SK-N-SH (cell line): ENCODE measurements around the gene PPP1CA. TPM values are rescaled to one million over a fixed set of nuclear protein-coding genes. Genes with fewer than 3 reads are reported as not detected.

Source experiments
- CTCF ChIA-PET: fragments of 300-600, 350-600 bp; formaldehyde crosslinking; extraction: SDS; loops from one replicate; lab custom pipeline; 2021; lab: Yijun Ruan, JAX
- POLR2A ChIA-PET: fragments of 350-600 bp; sonication (Branson Sonifier 250); formaldehyde crosslinking; extraction: SDS; loops from one replicate; lab custom pipeline; 2020; ENCODE audit warnings: antibody characterized with exemption, inconsistent platforms; lab: Yijun Ruan, JAX
- DNase-seq: peaks from one replicate; pipeline ENCODE4 v3.0.0; 2012
- H2AFZ ChIP-seq: fragments of 200-600 bp; sonication (generic); 2 replicates; pipeline ENCODE4 v1.8.1; 2016; ENCODE audit warnings: antibody characterized with exemption, mild to moderate bottlenecking, low read depth
- H3F3A ChIP-seq: fragments of 200-600 bp; sonication (generic); replicated peaks from 2 replicates; pipeline ENCODE3; 2016; ENCODE audit warnings: antibody characterized with exemption, mild to moderate bottlenecking; ENCODE audit not compliant: insufficient read depth
- H3K27ac ChIP-seq, 2 experiments: fragments of 200-500 bp in 1 of 2; fragments of 200-600 bp in 1 of 2; sonication (Bioruptor generic) in 1 of 2; sonication (generic), shearing (Covaris generic) in 1 of 2; 2 replicates each; pipeline versions ENCODE4 v1.5.1 to v1.6.1; 2014 to 2016; ENCODE audit warnings: low read depth in 2 of 2, inconsistent platforms in 1 of 2, low read length in 1 of 2, mild to moderate bottlenecking in 1 of 2, mixed read lengths in 1 of 2
- H3K27me3 ChIP-seq: fragments of 200-600 bp; sonication (generic), shearing (Covaris generic); 2 replicates; pipeline ENCODE4 v1.6.1; 2016; ENCODE audit warnings: mixed run types; ENCODE audit not compliant: insufficient read depth
- H3K36me3 ChIP-seq, 2 experiments: fragments of 200-500 bp in 1 of 2; fragments of 200-600 bp in 1 of 2; sonication (Bioruptor generic) in 1 of 2; sonication (generic) in 1 of 2; replicated peaks in 1 of 2; 2 replicates each; pipeline versions ENCODE3 to v1.5.1; 2014 to 2016; ENCODE audit warnings: low read length in 1 of 2, mild to moderate bottlenecking in 1 of 2; ENCODE audit not compliant: insufficient read depth in 2 of 2, control insufficient read depth in 1 of 2
- H3K4me1 ChIP-seq, 2 experiments: fragments of 200-500 bp in 1 of 2; fragments of 200-600 bp in 1 of 2; sonication (Bioruptor generic) in 1 of 2; sonication (generic), shearing (Covaris generic) in 1 of 2; 2 replicates each; pipeline versions ENCODE4 v1.5.1 to v1.6.1; 2014 to 2016; ENCODE audit warnings: low read depth in 1 of 2, low read length in 1 of 2, mixed run types in 1 of 2; ENCODE audit not compliant: insufficient read depth in 2 of 2, control insufficient read depth in 1 of 2
- H3K4me2 ChIP-seq: fragments of 200-600 bp; sonication (generic), shearing (Covaris generic); 2 replicates; pipeline ENCODE4 v1.6.1; 2017; ENCODE audit warnings: mixed run types
- H3K4me3 ChIP-seq, 2 experiments: fragments of 200-500 bp in 1 of 2; fragments of 200-600 bp in 1 of 2; sonication (Bioruptor generic) in 1 of 2; sonication (generic), shearing (Covaris generic) in 1 of 2; 2 replicates each; pipeline versions ENCODE4 v1.5.1 to v1.8.1; 2014 to 2016; ENCODE audit warnings: low read depth in 2 of 2, inconsistent platforms in 1 of 2, low read length in 1 of 2, mild to moderate bottlenecking in 1 of 2, mixed read lengths in 1 of 2, moderate library complexity in 1 of 2
- H3K79me2 ChIP-seq: fragments of 200-600 bp; sonication (generic); 2 replicates; pipeline ENCODE4 v1.8.1; 2017; ENCODE audit warnings: mild to moderate bottlenecking; ENCODE audit not compliant: insufficient read depth
- H3K9ac ChIP-seq: fragments of 200-600 bp; sonication (generic); 2 replicates; pipeline ENCODE4 v1.6.1; 2017; ENCODE audit warnings: mixed run types
- H3K9me2 ChIP-seq: fragments of 200-600 bp; sonication (generic); 2 replicates; pipeline ENCODE4 v1.6.1; 2017; ENCODE audit warnings: mixed run types
- H3K9me3 ChIP-seq: fragments of 200-600 bp; sonication (generic); 2 replicates; pipeline ENCODE4 v1.6.1; 2017; ENCODE audit warnings: mixed run types, mild to moderate bottlenecking, moderate library complexity
- H4K20me1 ChIP-seq: fragments of 200-600 bp; sonication (generic); 2 replicates; pipeline ENCODE4 v1.6.1; 2017; ENCODE audit warnings: mild to moderate bottlenecking, mixed run types; ENCODE audit not compliant: insufficient read depth
- ELF1 ChIP-seq: IDR thresholded peaks from 2 replicates; pipeline ENCODE4 v1.4.0; 2012
- FOSL2 ChIP-seq: IDR thresholded peaks from 2 replicates; pipeline ENCODE4 v1.4.0; 2012; ENCODE audit warnings: low read depth, mild to moderate bottlenecking, moderate library complexity, borderline replicate concordance
- FOXJ3 ChIP-seq: sonication (generic); formaldehyde crosslinking; IDR thresholded peaks from 2 replicates; pipeline ENCODE4 v1.5.1; 2020; ENCODE audit warnings: mild to moderate bottlenecking, missing genetic modification reagents
- GATA2 ChIP-seq: sonication (generic); formaldehyde crosslinking; IDR thresholded peaks from 2 replicates; pipeline ENCODE4 v1.5.0; 2020; ENCODE audit warnings: mild to moderate bottlenecking, missing genetic modification reagents
- IRF3 ChIP-seq: fragments of 150-350 bp; IDR thresholded peaks from 2 replicates; pipeline ENCODE4 v1.6.1; 2016; ENCODE audit warnings: mild to moderate bottlenecking, low read depth, low read length
- JUND ChIP-seq: IDR thresholded peaks from 2 replicates; pipeline ENCODE4 v1.4.0; 2012
- NFIC ChIP-seq: IDR thresholded peaks from 2 replicates; pipeline ENCODE4 v1.4.0; 2012; ENCODE audit warnings: borderline replicate concordance
- PBX3 ChIP-seq: IDR thresholded peaks from 2 replicates; pipeline ENCODE4; 2012
- POLR2AphosphoS5 ChIP-seq: IDR thresholded peaks from 2 replicates; pipeline ENCODE4 v1.6.1; 2012; ENCODE audit warnings: low read depth, low read length
- RAD21 ChIP-seq: IDR thresholded peaks from 2 replicates; pipeline ENCODE4 v1.6.1; 2012; ENCODE audit warnings: mild to moderate bottlenecking, low read length
- RCOR1 ChIP-seq: fragments of 150-350 bp; IDR thresholded peaks from 2 replicates; pipeline ENCODE4 v1.6.1; 2017; ENCODE audit warnings: antibody characterized with exemption, low read length
- RFX5 ChIP-seq: IDR thresholded peaks from 2 replicates; pipeline ENCODE4 v1.6.1; 2012; ENCODE audit warnings: mild to moderate bottlenecking, improper control_type of control experiment, low read length
- RXRA ChIP-seq: IDR thresholded peaks from 2 replicates; pipeline ENCODE4 v1.4.0; 2012; ENCODE audit warnings: low read depth, mild to moderate bottlenecking, borderline replicate concordance
- SIN3A ChIP-seq: IDR thresholded peaks from 2 replicates; pipeline ENCODE4 v1.6.1; 2012; ENCODE audit warnings: low read depth, mild to moderate bottlenecking, low read length, moderate library complexity, borderline replicate concordance
- ZBTB33 ChIP-seq: IDR thresholded peaks from 2 replicates; pipeline ENCODE4 v1.4.0; 2012; ENCODE audit warnings: low read depth, borderline replicate concordance
- WGBS: methylation state at CpG from one replicate; pipeline ENCODE4 v1.1.6; 2017; ENCODE audit warnings: low lambda C conversion rate; 5-methylcytosine and 5-hydroxymethylcytosine counted together
- polyA plus RNA-seq, 3 experiments: library from polyadenylated mRNA; depleted of rRNA; stranded (reverse); fragments of >200 nt; gene quantifications; 2 replicates each; pipeline ENCODE4 v1.2.3, GENCODE V29; 2012

The PPP1CA gene
- polyA plus RNA-seq, 1 of the 3 experiments (the other 2 are of a cell fraction): 261 TPM

GRCh38 chr11:67369801-67370284 is 31.8 kb downstream of the PPP1CA start:
- Histone ChIP-seq H3K4me1 (peaks cover 23 to 39% of the 10 kb centered on the region in 2 experiments; a peak in 3 of 4 replicates), H3K27me3 (no peaks in the 10 kb centered on the region), H3K9me2 (no peaks in the 10 kb centered on the region), H3K36me3 (peaks cover 0 to 7% of the 10 kb centered on the region in 2 experiments), H3K9me3 (no peaks in the 10 kb centered on the region), H3F3A (peaks cover 10% of the 10 kb centered on the region), H3K79me2 (peaks cover 78% of the 10 kb centered on the region), H2AFZ (no peak overlapping the region), H3K4me3 (no peak overlapping the region), H3K4me2 (peak overlapping the region; percentile 38; the same call in 1 of the 2 replicates), H3K27ac (no peak overlapping the region), H3K9ac (no peak overlapping the region), H4K20me1 (peaks cover 67% of the 10 kb centered on the region)
- ChIA-PET CTCF (interaction anchor here (0.7 to 19.7 kb wide), 9 partner anchors 9 to 107 kb away, joined by 3 to 955 read pairs (median 6); partner anchors contain the start of gene POLD4), POLR2A (interaction anchor here (1.6 kb wide), 1 partner anchor 17 kb away, joined by 5 read pairs; the partner anchor contains the start of gene POLD4)
- DNase-seq: no peak
- WGBS: 76% methylated on average over 11 of the region's 12 CpGs
- TF ChIP-seq SIN3A (no peak), JUND (no peak), ZBTB33 (no peak), FOSL2 (no peak), RXRA (no peak), POLR2AphosphoS5 (no peak), GATA2 (CRISPR knock-in tag) (no peak), NFIC (no peak), RCOR1 (no peak), IRF3 (no peak), RFX5 (no peak), FOXJ3 (no peak), ELF1 (no peak), PBX3 (no peak), RAD21 (no peak)
